Urothelium cell line (cell line): ENCODE data around the gene NIPSNAP3A.

ENCODE experiments used
- DNase-seq: peaks from one replicate; pipeline ENCODE4 v3.0.0; 2011; ENCODE audit warnings: low spot score, mixed read lengths
- FAIRE-seq: peaks from 2 replicates; lab custom pipeline; 2011; peaks lifted over from hg19 to GRCh38; lab: Jason Lieb, UNC

The NIPSNAP3A gene

GRCh38 chr9:104802906-104803305 lies 55.4 kb downstream of the NIPSNAP3A start:
- FAIRE-seq (no peak), DNase-seq (no peak)

DNA sequence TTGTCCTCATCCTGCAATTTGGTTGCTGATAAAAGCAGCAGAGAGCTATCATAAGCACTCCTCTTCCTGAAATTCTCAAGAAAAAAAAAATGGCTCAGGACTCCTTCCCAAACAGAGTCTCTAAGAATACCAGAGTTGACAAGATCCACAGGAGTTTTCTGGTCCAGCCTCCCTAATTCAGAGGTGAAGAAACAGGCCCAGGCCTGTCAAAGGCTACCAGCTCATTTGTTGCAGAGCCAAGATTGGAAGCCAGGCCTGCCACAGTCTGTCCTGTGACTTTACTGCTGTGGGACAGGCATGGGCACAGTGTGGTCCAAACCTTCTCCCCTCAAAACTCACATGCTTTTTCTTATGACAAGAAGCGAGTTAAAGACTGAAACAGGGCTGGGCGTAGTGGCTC lies 58.0 kb downstream of the NIPSNAP3A start:
- FAIRE-seq, result no peak
- DNase-seq, result no peak

DNA sequence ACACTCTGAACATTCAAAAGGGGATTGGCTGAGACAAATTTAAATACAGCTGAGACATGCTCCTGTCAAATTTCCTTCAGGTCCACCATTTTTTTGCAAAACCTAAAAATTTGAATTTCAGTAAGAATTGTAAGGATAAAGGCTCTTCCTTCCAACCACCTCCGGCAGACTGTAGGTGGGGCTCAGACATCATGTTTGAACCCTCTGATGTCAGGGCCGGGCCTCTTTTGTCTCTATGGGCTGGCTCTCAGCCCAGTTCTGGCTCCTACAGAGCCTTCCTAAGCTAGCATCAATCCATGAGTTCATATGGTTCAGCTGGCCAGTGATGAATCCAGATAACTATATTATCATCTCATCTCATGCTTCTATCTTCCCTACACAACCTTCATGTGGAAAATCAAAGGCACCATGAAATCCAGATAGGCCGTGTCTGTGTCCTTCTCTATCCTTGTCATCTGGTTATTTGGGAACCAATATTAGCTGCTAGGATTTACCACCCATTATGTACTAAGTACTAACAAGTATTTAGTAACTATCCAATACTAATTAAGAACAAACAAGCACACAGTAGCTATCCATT lies 60.6 kb downstream of the NIPSNAP3A start:
- peak; percentile 26 for DNase-seq
- FAIRE-seq, result no peak
